ENCODE results near the gene SPOCK3.

DNA sequence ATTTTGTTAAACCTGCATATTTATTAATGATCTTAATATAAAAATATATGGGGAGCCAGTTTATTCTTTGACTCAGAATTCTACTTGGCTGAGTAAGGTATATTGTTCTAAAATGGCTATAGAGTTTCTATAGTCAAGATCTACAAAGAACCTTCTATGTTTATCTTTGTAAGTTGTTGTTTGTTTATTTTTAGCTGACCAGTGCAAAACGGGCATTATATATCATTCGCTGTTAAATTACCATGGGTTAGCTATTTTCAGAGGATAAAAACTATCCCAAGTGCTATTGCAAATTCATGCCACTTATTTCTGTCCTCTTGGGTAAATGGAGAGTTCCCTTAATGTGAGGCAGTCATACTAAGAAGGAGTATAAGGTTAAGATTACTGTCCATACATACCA lies 5.3 kb upstream of the SPOCK3 start:
- TF ChIP-seq, protein P1, sequence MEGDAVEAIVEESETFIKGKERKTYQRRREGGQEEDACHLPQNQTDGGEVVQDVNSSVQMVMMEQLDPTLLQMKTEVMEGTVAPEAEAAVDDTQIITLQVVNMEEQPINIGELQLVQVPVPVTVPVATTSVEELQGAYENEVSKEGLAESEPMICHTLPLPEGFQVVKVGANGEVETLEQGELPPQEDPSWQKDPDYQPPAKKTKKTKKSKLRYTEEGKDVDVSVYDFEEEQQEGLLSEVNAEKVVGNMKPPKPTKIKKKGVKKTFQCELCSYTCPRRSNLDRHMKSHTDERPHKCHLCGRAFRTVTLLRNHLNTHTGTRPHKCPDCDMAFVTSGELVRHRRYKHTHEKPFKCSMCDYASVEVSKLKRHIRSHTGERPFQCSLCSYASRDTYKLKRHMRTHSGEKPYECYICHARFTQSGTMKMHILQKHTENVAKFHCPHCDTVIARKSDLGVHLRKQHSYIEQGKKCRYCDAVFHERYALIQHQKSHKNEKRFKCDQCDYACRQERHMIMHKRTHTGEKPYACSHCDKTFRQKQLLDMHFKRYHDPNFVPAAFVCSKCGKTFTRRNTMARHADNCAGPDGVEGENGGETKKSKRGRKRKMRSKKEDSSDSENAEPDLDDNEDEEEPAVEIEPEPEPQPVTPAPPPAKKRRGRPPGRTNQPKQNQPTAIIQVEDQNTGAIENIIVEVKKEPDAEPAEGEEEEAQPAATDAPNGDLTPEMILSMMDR (IDR thresholded peaks at IDR 0.05) = no peak
- no peak for TF ChIP-seq POLR2A (IDR thresholded peaks at IDR 0.05)
